ENCODE results near the gene GID4. TPM values are rescaled to one million over a fixed set of nuclear protein-coding genes. Genes with fewer than 3 reads are reported as not detected.

Gene GID4
- total and polyA plus RNA-seq, 9 of the 15 experiments (the other 6 are each of a cell fraction or from before 2014, with no cell fraction given) = 1.2 to 6.4 (median 3.7) TPM

DNA sequence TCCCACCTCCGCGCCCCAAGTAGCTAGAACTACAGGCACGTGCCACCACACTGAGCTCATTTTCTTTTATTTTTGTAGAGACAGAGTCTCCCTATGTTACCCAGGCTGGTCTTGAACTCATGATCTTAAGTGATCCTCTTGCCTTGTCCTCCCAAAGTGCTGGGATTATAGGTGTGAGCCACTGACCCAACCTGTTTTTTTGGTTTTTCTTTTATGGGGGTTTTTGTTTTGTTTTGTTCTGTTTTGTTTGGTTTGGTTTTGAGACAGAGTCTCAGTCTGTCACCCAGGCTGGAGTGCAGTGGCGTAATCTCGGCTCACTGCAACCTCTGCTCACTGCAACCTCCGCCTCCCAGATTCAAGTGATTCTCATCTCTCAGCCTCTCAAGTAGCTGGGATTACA, 16.4 kb downstream of the GID4 start:
- ChIA-PET POLR2A (interaction anchor here (0.6 kb wide), 1 partner anchor 329 kb away, joined by 3 read pairs; no protein-coding TSS in a partner anchor), CTCF (ENCODE audit: low intra/inter-chr PET ratio) (no interaction called here)
- TF ChIP-seq FOXJ2 (tag; IDR thresholded peaks at IDR 0.05) (no peak), TSC22D4 (tag; IDR thresholded peaks at IDR 0.05) (no peak), ZKSCAN8 (CRISPR knock-in tag; IDR thresholded peaks at IDR 0.05) (no peak), CC2D1A (IDR thresholded peaks at IDR 0.05) (no peak), ZNF212 (CRISPR knock-in tag; IDR thresholded peaks at IDR 0.05) (no peak), CBFA2T2 (conservative IDR thresholded peaks at IDR 0.05) (no peak), NCOA1 (IDR thresholded peaks at IDR 0.05; ENCODE audit: low read depth) (no peak), TAL1 (IDR thresholded peaks at IDR 0.05) (no peak), ETV6 (IDR thresholded peaks at IDR 0.05; ENCODE audit: borderline replicate concordance in 1 of 2, low read depth in 2 of 2, low read length in 1 of 2) (no peak), ETV6 (CRISPR knock-in tag; IDR thresholded peaks at IDR 0.05; ENCODE audit: borderline replicate concordance) (no peak), SIX5 (IDR thresholded peaks at IDR 0.05; ENCODE audit: borderline replicate concordance in 1 of 2, insufficient read depth in 1 of 2, low read depth in 1 of 2, low read length in 2 of 2) (no peak), CHD4 (IDR thresholded peaks at IDR 0.05; ENCODE audit: insufficient read depth, insufficient replicate concordance, low read depth, low read length, poor library complexity, severe bottlenecking) (no peak), XRCC4 (IDR thresholded peaks at IDR 0.05; ENCODE audit: extremely low read depth, insufficient read depth, insufficient read length) (no peak), RUNX1 (IDR thresholded peaks at IDR 0.05; ENCODE audit: low read depth) (no peak), ZNF263 (CRISPR knock-in tag; IDR thresholded peaks at IDR 0.05; ENCODE audit: borderline replicate concordance) (no peak), ETS2 (tag; IDR thresholded peaks at IDR 0.05; ENCODE audit: borderline replicate concordance, poor library complexity, severe bottlenecking) (no peak), SIN3A (IDR thresholded peaks at IDR 0.05; ENCODE audit: borderline replicate concordance in 2 of 2, control insufficient read depth in 1 of 2, low read depth in 2 of 2, low read length in 2 of 2) (no peak)
- TF ChIP-seq, protein P1, sequence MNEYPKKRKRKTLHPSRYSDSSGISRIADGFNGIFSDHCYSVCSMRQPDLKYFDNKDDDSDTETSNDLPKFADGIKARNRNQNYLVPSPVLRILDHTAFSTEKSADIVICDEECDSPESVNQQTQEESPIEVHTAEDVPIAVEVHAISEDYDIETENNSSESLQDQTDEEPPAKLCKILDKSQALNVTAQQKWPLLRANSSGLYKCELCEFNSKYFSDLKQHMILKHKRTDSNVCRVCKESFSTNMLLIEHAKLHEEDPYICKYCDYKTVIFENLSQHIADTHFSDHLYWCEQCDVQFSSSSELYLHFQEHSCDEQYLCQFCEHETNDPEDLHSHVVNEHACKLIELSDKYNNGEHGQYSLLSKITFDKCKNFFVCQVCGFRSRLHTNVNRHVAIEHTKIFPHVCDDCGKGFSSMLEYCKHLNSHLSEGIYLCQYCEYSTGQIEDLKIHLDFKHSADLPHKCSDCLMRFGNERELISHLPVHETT (CRISPR knock-in tag; conservative IDR thresholded peaks at IDR 0.05 in 1 of 2, IDR thresholded peaks at IDR 0.05 in 1 of 2) = no peak
- TF ChIP-seq, protein P2, sequence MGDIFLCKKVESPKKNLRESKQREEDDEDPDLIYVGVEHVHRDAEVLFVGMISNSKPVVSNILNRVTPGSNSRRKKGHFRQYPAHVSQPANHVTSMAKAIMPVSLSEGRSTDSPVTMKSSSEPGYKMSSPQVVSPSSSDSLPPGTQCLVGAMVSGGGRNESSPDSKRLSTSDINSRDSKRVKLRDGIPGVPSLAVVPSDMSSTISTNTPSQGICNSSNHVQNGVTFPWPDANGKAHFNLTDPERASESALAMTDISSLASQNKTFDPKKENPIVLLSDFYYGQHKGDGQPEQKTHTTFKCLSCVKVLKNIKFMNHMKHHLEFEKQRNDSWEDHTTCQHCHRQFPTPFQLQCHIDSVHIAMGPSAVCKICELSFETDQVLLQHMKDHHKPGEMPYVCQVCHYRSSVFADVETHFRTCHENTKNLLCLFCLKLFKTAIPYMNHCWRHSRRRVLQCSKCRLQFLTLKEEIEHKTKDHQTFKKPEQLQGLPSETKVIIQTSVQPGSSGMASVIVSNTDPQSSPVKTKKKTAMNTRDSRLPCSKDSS (IDR thresholded peaks at IDR 0.05; ENCODE audit: low read depth, partially characterized antibody) = no peak
- TF ChIP-seq, protein P3, sequence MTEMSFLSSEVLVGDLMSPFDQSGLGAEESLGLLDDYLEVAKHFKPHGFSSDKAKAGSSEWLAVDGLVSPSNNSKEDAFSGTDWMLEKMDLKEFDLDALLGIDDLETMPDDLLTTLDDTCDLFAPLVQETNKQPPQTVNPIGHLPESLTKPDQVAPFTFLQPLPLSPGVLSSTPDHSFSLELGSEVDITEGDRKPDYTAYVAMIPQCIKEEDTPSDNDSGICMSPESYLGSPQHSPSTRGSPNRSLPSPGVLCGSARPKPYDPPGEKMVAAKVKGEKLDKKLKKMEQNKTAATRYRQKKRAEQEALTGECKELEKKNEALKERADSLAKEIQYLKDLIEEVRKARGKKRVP (CRISPR knock-in tag; IDR thresholded peaks at IDR 0.05) = no peak
- no peak overlapping the region for H3K4me2 ChIP-seq (ENCODE audit: insufficient read depth, low read length)
- DNase-seq (ENCODE audit: extremely low read depth in 1 of 4, low spot score in 3 of 4) (no peak), ATAC-seq (no peak), FAIRE-seq (no peak)
- no peaks in the 10 kb centered on the region for H3K27me3 ChIP-seq (ENCODE audit: control insufficient read depth in 2 of 2, insufficient read depth in 2 of 2, low read length in 2 of 2)
- H3K4me1 ChIP-seq (replicated peaks in 1 of 2; ENCODE audit: control insufficient read depth in 2 of 2, insufficient read depth in 2 of 2, low read length in 2 of 2) = no peaks in the 10 kb centered on the region
- no peak overlapping the region for H3K27ac ChIP-seq (ENCODE audit: extremely low read depth, low read depth, low read length)
- no peak overlapping the region for H2AFZ ChIP-seq (ENCODE audit: low read depth, low read length)
- WGBS (ENCODE audit: insufficient coverage, low coverage, missing lambda C conversion rate) = 91% methylated on average over 6 of the region's 6 CpGs
- no peaks in the 10 kb centered on the region for H4K20me1 ChIP-seq (replicated peaks; ENCODE audit: control insufficient read depth, insufficient read depth, low read length)
- in situ Hi-C loops (cut with MboI) (no loop called here), intact Hi-C loops (cut with micrococcal nuclease) (no loop called here)
- no peaks in the 10 kb centered on the region for H3K9me1 ChIP-seq (ENCODE audit: control insufficient read depth, insufficient read depth, low read length)
- no peak overlapping the region for H3K4me3 ChIP-seq
- H3K9ac ChIP-seq (ENCODE audit: insufficient read depth in 1 of 2, low read depth in 2 of 2, low read length in 2 of 2) = no peak overlapping the region
- no peaks in the 10 kb centered on the region for H3K79me2 ChIP-seq (ENCODE audit: control insufficient read depth, insufficient read depth, low read length)
- no TSS peak for BruUV-seq (replicated peaks)
- H3K36me3 ChIP-seq (ENCODE audit: control insufficient read depth, insufficient read depth, low read length) = peaks cover 29% of the 10 kb centered on the region; the same call in 1 of the 3 replicates
- H3K9me3 ChIP-seq (replicated peaks; ENCODE audit: control insufficient read depth, insufficient read depth, low read depth, low read length) = no peaks in the 10 kb centered on the region
